ENCODE measurements around the gene ZSCAN21. TPM values are rescaled to one million over a fixed set of nuclear protein-coding genes. Genes with fewer than 3 reads are reported as not detected.

ZSCAN21 gene
- total RNA-seq, 1 experiment from 2014 or later: 24.3 TPM

DNA sequence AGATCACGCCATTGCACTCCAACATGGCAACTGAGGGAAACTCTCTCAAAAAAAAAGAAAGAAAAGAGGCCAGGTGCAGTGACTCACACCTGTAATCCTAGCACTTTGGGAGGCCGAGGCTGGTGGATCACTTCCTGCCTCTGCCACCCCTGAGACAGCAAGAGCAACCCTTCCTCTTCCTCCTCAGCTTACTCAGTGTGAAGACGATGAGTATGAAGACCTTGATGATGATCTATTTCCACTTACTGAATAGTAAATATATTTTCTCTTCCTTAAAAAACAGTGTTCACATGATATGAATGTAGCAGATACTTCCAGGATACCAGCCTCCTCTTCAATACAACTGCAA, 36.3 kb upstream of the ZSCAN21 start:
- peaks cover 17% of the 10 kb centered on the region for H3K79me2 ChIP-seq (ENCODE audit: insufficient read depth, low read length)
- no peak overlapping the region for H3K23ac ChIP-seq (ENCODE audit: insufficient read length, low read depth, low read length)
- H3K18ac ChIP-seq (ENCODE audit: insufficient read length, low read depth, low read length): no peak overlapping the region
- Mint-ChIP-seq H3K4me1 (peaks cover 11 to 18% of the 10 kb centered on the region in 2 experiments), H3K9me3 (no peaks in the 10 kb centered on the region), H3K36me3 (ENCODE audit: insufficient read depth in 1 of 3, low read depth in 3 of 3) (peaks cover 0 to 12% (median 3%) of the 10 kb centered on the region in 3 experiments; a peak in 4 of 7 replicates), H3K27me3 (ENCODE audit: low read depth) (peaks cover 8% of the 10 kb centered on the region), H3K27ac (no peak overlapping the region), H3K4me3 (no peak overlapping the region)
- no peak overlapping the region for H2BK12ac ChIP-seq (ENCODE audit: insufficient read length, low read depth, low read length)
- no peak overlapping the region for H2BK120ac ChIP-seq (ENCODE audit: low read depth, low read length, poor library complexity, severe bottlenecking)
- H4K91ac ChIP-seq (ENCODE audit: insufficient read length, low read depth, low read length): no peak overlapping the region
- no peak overlapping the region for H3K27ac ChIP-seq (ENCODE audit: insufficient read length, low read depth, low read length)
- H3T11ph ChIP-seq (ENCODE audit: low read length): no peak overlapping the region
- H4K8ac ChIP-seq (replicated peaks; ENCODE audit: insufficient read length, low read depth, low read length): no peak overlapping the region
- no peak overlapping the region for H2AFZ ChIP-seq (ENCODE audit: low read length)
- no peak overlapping the region for H3K4me2 ChIP-seq (ENCODE audit: insufficient read depth, insufficient read length, low read length)
- H3K4ac ChIP-seq (ENCODE audit: low read depth, low read length): no peak overlapping the region
- H3K27me3 ChIP-seq (ENCODE audit: insufficient read depth, low read length): no peaks in the 10 kb centered on the region
- H3K56ac ChIP-seq (ENCODE audit: insufficient read length, low read depth, low read length): no peak overlapping the region
- no peak overlapping the region for H2BK5ac ChIP-seq (ENCODE audit: insufficient read length, low read length)
- WGBS (ENCODE audit: extremely low coverage, insufficient read length, low lambda C conversion rate): no CpG with 5 or more reads among the region's 3 CpGs
- H3K9me3 ChIP-seq (ENCODE audit: control insufficient read depth, low read depth, low read length): no peaks in the 10 kb centered on the region
- no peak overlapping the region for H4K5ac ChIP-seq (ENCODE audit: insufficient read length, low read depth, low read length)
- H3K79me1 ChIP-seq (ENCODE audit: insufficient read depth, low read depth, low read length, poor library complexity, severe bottlenecking): peaks cover 7% of the 10 kb centered on the region
- H2BK15ac ChIP-seq (ENCODE audit: low read depth, low read length): no peak overlapping the region
- no peaks in the 10 kb centered on the region for H3K4me1 ChIP-seq (ENCODE audit: insufficient read depth, low read length)
- H2AK5ac ChIP-seq (ENCODE audit: insufficient read length, low read length): no peak overlapping the region
- DNase-seq: no peak
- TF ChIP-seq, protein P1, sequence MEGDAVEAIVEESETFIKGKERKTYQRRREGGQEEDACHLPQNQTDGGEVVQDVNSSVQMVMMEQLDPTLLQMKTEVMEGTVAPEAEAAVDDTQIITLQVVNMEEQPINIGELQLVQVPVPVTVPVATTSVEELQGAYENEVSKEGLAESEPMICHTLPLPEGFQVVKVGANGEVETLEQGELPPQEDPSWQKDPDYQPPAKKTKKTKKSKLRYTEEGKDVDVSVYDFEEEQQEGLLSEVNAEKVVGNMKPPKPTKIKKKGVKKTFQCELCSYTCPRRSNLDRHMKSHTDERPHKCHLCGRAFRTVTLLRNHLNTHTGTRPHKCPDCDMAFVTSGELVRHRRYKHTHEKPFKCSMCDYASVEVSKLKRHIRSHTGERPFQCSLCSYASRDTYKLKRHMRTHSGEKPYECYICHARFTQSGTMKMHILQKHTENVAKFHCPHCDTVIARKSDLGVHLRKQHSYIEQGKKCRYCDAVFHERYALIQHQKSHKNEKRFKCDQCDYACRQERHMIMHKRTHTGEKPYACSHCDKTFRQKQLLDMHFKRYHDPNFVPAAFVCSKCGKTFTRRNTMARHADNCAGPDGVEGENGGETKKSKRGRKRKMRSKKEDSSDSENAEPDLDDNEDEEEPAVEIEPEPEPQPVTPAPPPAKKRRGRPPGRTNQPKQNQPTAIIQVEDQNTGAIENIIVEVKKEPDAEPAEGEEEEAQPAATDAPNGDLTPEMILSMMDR (conservative IDR thresholded peaks at IDR 0.05): no peak
- H3K9ac ChIP-seq (ENCODE audit: extremely low read depth, insufficient read length, low read length): no peak overlapping the region
- H2BK20ac ChIP-seq (ENCODE audit: low read depth, low read length, poor library complexity, severe bottlenecking): no peak overlapping the region
- no peak overlapping the region for H3K14ac ChIP-seq (ENCODE audit: insufficient read depth, low read length)
- H4K20me1 ChIP-seq (ENCODE audit: control insufficient read depth, insufficient read depth, insufficient read length): no peaks in the 10 kb centered on the region
- H3K23me2 ChIP-seq (ENCODE audit: insufficient read length, low read depth, low read length, poor library complexity, severe bottlenecking): peaks cover 5% of the 10 kb centered on the region
